Measurements from ENCODE around the gene ARL14EP. TPM values are rescaled to one million over a fixed set of nuclear protein-coding genes. Genes with fewer than 3 reads are reported as not detected.

The ARL14EP gene
- total RNA-seq, 1 donor from 2014 or later: 21.9 TPM

- peaks cover 10% of the 10 kb centered on the region for H3K36me3 ChIP-seq
- peaks cover 38% of the 10 kb centered on the region for H3K4me1 ChIP-seq
- no peak overlapping the region for H3K27ac ChIP-seq
- no peak overlapping the region for H3K4me3 ChIP-seq
- no peaks in the 10 kb centered on the region for H3K9me3 ChIP-seq
- no peak for DNase-seq
- no peak for ATAC-seq
- intact Hi-C loops (cut with DNase I): no loop called here
- TF ChIP-seq CTCF (IDR thresholded peaks at IDR 0.05): no peak
- no peaks in the 10 kb centered on the region for H3K27me3 ChIP-seq (ENCODE audit: low read depth)
Observed at GRCh38 chr11:30326906-30327305, 4.0 kb downstream of the ARL14EP start.

- intact Hi-C loops (cut with DNase I): no loop called here
- H3K9me3 ChIP-seq: no peaks in the 10 kb centered on the region
- no peak overlapping the region for H3K4me3 ChIP-seq
- no peak for ATAC-seq
- H3K27ac ChIP-seq: no peak overlapping the region
- H3K36me3 ChIP-seq: peaks cover 28% of the 10 kb centered on the region
- no peaks in the 10 kb centered on the region for H3K27me3 ChIP-seq (ENCODE audit: low read depth)
- no peak for DNase-seq
- H3K4me1 ChIP-seq: peaks cover 31% of the 10 kb centered on the region
- no peak for TF ChIP-seq CTCF (IDR thresholded peaks at IDR 0.05)
Observed at GRCh38 chr11:30328681-30329080, 5.8 kb downstream of the ARL14EP start.

GRCh38 chr11:30329150-30329940 lies 6.4 kb downstream of the ARL14EP start:
- no peaks in the 10 kb centered on the region for H3K9me3 ChIP-seq
- H3K27ac ChIP-seq: no peak overlapping the region
- no peak for DNase-seq
- peaks cover 35% of the 10 kb centered on the region for H3K36me3 ChIP-seq
- no peaks in the 10 kb centered on the region for H3K27me3 ChIP-seq (ENCODE audit: low read depth)
- no peak for TF ChIP-seq CTCF (IDR thresholded peaks at IDR 0.05)
- no peak overlapping the region for H3K4me3 ChIP-seq
- no peak for ATAC-seq
- intact Hi-C loops (cut with DNase I): no loop called here
- H3K4me1 ChIP-seq: peaks cover 25% of the 10 kb centered on the region

GRCh38 chr11:30333405-30333804 lies 10.5 kb downstream of the ARL14EP start:
- Histone ChIP-seq H3K9me3 (no peaks in the 10 kb centered on the region), H3K36me3 (peaks cover 75% of the 10 kb centered on the region), H3K27ac (no peak overlapping the region), H3K4me3 (no peak overlapping the region), H3K27me3 (ENCODE audit: low read depth) (no peaks in the 10 kb centered on the region), H3K4me1 (no peaks in the 10 kb centered on the region)
- peak; percentile 31 for TF ChIP-seq CTCF (IDR thresholded peaks at IDR 0.05)
- no peak for ATAC-seq
- intact Hi-C loops (cut with DNase I): no loop called here
- DNase-seq: no peak

- H3K4me3 ChIP-seq: no peak overlapping the region
- no peak overlapping the region for H3K27ac ChIP-seq
- H3K4me1 ChIP-seq: no peaks in the 10 kb centered on the region
- H3K9me3 ChIP-seq: no peaks in the 10 kb centered on the region
- ATAC-seq: peak in 1 of 2 donors; percentile 79
- peaks cover 6% of the 10 kb centered on the region for H3K36me3 ChIP-seq
- no peak for DNase-seq
- intact Hi-C loops (cut with DNase I): loop anchor here (10.0 kb wide), 1 partner anchor 572 kb away; no protein-coding TSS in a partner anchor
- TF ChIP-seq CTCF (IDR thresholded peaks at IDR 0.05): no peak
- no peaks in the 10 kb centered on the region for H3K27me3 ChIP-seq (ENCODE audit: low read depth)
Observed at GRCh38 chr11:30342736-30343166, 19.8 kb downstream of the ARL14EP start.

Measured in lower lobe of right lung (tissue), 2 donors.